Measurements from ENCODE around the gene SEMA4B.
"Not testable (repeated sequence)": the region's sequence is repeated elsewhere in the genome, so short reads cannot be mapped to it uniquely, and the experiment has no call there.

SEMA4B gene

DNA sequence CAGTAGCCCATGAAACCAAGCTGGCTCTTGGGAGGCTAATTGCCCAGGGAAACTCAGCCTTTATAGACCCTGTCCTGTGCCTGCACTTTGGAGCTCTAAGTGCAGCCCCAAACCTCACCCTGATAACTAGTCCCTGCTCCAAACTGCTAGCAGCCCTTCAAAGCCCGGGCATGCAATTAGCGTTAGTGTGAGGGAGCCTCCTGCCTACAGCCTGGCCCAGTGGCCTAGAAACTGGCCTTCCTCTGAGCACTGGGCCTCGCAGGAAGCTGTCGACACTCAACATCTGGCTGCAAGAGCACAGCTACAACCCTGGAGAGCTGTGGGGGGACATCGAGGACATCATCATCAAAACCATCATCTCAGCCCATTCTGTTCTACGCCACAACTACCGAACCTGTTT lies 56.6 kb downstream of the SEMA4B start:
- DNase-seq (ENCODE audit: low read depth), result no peak

DNA sequence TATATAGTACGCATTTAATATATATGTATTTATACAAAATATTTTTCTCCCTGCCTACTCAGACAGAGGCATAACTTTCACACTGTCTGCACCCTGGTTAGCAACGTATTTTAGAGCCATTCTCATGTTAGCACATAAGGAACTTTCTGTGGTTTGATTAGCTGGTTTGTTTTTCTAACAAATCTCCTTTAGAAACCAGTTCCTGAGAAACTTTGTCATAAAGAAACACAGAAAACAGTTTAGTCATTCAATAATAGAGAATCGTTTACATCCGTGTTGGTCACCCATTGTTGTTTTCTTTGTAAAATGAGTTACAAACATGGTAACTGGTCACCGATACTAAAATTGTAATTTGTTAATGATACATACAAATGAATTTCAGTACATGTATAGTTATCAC lies 58.4 kb downstream of the SEMA4B start:
- no peak for DNase-seq (ENCODE audit: low read depth)

GRCh38 chr15:90260731-90261130 lies 59.6 kb downstream of the SEMA4B start:
- DNase-seq (ENCODE audit: low read depth), result not testable (repeated sequence)

- DNase-seq (ENCODE audit: low read depth), result no peak
These were observed 60.7 kb downstream of the SEMA4B start for GRCh38 chr15:90261811-90262210.

DNA sequence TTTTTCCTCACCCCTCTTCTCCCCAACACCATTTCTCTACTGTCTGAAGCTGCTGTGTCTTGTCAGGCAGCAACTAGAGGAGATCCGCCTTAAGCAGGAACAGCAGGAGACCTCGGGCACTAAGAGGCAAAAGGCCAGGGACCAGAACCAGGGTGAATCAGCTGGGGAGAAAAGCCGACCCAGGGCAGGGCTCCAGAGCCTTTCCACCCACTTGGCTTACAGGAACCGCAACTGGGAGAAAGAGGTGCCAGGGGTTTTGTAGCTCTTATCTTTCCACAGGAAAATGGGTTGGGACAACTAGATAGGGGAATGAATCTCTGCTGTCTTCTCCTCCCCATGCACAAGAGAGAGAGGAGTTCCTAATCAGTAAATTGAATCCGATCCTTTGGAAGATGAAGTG lies 61.3 kb downstream of the SEMA4B start:
- no peak for DNase-seq (ENCODE audit: low read depth)

- peak; percentile 9 for DNase-seq (ENCODE audit: low read depth)
These were observed 63.5 kb downstream of the SEMA4B start for GRCh38 chr15:90264671-90265070.

GRCh38 chr15:90265271-90266060 lies 64.3 kb downstream of the SEMA4B start, which contains the start of gene NGRN:
Gene NGRN, plus strand, starts transcription at chr15:90265672. Its CDS starts 41 bp downstream, at chr15:90265713.
- peak; percentile 87 for DNase-seq (ENCODE audit: low read depth)

GRCh38 chr15:90266061-90266431 lies 64.9 kb downstream of the SEMA4B start:
- peak; percentile 7 for DNase-seq (ENCODE audit: low read depth)

DNA sequence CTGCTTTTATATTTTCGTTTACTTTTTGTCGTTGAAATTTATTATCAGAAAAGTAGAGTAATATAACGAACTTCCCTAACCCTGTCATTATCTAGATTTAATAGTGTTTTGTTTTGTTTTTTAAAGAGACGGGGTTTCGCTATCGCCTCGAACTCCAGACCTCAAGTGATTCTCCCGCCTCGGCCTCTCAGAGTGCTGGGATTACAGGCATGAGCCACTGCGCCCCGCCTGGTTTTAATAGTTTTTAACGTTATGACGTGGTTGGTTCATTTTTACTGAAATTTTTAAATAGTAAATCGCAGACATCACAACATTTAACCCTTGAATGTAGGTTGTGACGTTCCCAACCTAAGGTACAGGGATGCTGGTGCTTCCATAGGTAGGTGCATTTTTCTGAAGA lies 65.4 kb downstream of the SEMA4B start:
- no peak for DNase-seq (ENCODE audit: low read depth)

GRCh38 chr15:90268415-90268814 lies 67.3 kb downstream of the SEMA4B start:
- DNase-seq (ENCODE audit: low read depth), result no peak

GRCh38 chr15:90270502-90271150 lies 69.5 kb downstream of the SEMA4B start:
- DNase-seq (ENCODE audit: low read depth), result no peak

DNA sequence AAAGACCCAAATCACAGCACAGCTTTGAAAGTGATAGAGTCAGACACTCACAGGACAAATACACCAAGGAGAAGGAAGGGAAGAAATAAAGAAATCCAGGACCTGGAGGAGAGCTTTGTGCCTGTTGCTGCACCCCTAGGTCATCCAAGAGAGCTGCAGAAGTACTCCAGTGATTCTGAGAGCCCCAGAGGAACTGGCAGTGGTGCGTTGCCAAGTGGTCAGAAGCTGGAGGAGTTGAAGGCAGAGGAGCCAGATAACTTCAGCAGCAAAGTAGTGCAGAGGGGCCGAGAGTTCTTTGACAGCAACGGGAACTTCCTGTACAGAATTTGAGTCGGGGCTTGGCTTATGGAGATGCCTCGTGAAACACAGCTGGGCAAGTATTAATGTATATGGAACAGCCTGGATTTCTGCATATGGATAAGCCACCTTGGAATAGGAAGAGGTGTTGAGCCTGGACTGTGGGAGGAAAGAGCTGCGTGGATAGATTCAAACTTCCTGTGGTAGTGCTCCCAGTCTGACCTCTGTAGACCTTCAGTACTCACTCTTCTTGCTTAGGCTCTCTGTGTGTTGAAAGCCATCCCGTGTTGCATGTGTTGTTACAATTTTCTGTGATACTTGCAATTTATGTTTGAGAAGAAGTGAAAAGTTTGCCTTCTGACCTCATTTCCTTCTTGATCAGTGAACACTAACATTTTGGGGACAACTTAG lies 70.5 kb downstream of the SEMA4B start:
- no peak for DNase-seq (ENCODE audit: low read depth)

GRCh38 chr15:90278467-90278866 lies 77.3 kb downstream of the SEMA4B start:
- DNase-seq (ENCODE audit: low read depth), result not testable (repeated sequence)

All from activated T-helper 1 cell treated with Interleukin-2 at 50 U/mL for 16 hours (primary cell).